Measurements from ENCODE around the gene SPATA16. TPM values are rescaled to one million over a fixed set of nuclear protein-coding genes. Genes with fewer than 3 reads are reported as not detected.

Gene SPATA16
- total RNA-seq, 1 donor from 2014 or later: not detected

GRCh38 chr3:172981407-172981983 is 159.5 kb downstream of the SPATA16 start:
- Mint-ChIP-seq H3K4me1 (no peaks in the 10 kb centered on the region), H3K9me3 (no peaks in the 10 kb centered on the region), H3K27me3 (ENCODE audit: low read depth) (no peaks in the 10 kb centered on the region), H3K4me3 (no peak overlapping the region), H3K36me3 (ENCODE audit: low read depth) (no peaks in the 10 kb centered on the region), H3K27ac (ENCODE audit: unreplicated experiment) (no peak overlapping the region)
- no peak for DNase-seq (ENCODE audit: low read depth, low spot score)
- TF ChIP-seq CTCF (conservative IDR thresholded peaks at IDR 0.05): no peak

DNA sequence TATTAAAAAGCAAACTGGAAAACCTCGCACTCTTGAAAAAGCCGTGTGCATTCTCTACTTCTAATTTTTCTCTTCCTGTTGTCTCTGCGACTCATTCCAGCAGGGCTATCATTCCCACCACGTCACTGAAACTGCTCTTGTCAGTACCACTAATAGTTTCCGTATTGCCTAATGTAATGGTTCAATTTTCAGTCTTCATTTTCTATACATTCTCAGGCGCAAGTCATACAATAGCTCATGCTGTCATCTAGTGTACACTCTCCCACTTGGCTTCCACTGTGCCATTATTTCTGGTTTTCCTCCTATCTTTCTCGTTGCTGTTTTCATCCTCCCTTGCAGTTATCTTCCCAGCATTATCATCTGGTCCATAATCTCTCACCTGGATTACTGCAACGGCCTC is 160.2 kb downstream of the SPATA16 start:
- no peak overlapping the region for H3K4me3 Mint-ChIP-seq
- H3K27me3 Mint-ChIP-seq (ENCODE audit: low read depth): no peaks in the 10 kb centered on the region
- H3K36me3 Mint-ChIP-seq (ENCODE audit: low read depth): no peaks in the 10 kb centered on the region
- DNase-seq (ENCODE audit: low read depth, low spot score): no peak
- TF ChIP-seq CTCF (conservative IDR thresholded peaks at IDR 0.05): no peak
- H3K9me3 Mint-ChIP-seq: no peaks in the 10 kb centered on the region
- H3K27ac Mint-ChIP-seq (ENCODE audit: unreplicated experiment): no peak overlapping the region
- no peaks in the 10 kb centered on the region for H3K4me1 Mint-ChIP-seq

DNA sequence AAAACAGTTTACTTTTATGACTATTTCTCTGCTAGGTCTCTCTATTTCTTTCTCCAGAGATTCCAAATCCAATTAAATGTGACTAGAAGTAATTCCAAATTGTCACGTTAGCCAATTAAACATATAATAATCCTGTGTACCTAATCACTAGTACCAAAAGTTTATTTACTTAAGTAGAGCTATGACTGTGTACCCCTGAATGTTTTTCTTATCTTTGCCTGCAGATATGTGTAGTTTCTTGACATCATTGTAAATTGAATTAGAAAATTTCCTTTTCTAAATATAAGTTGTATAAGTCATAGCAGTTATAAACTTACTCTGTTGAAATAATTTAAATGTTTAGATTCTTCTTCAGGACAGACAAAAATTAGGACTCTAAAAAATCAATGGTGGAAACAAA is 163.3 kb downstream of the SPATA16 start:
- no peaks in the 10 kb centered on the region for H3K4me1 Mint-ChIP-seq
- no peak for DNase-seq (ENCODE audit: low read depth, low spot score)
- no peak overlapping the region for H3K4me3 Mint-ChIP-seq
- TF ChIP-seq CTCF (conservative IDR thresholded peaks at IDR 0.05): no peak
- no peaks in the 10 kb centered on the region for H3K27me3 Mint-ChIP-seq (ENCODE audit: low read depth)
- no peaks in the 10 kb centered on the region for H3K36me3 Mint-ChIP-seq (ENCODE audit: low read depth)
- no peak overlapping the region for H3K27ac Mint-ChIP-seq (ENCODE audit: unreplicated experiment)
- H3K9me3 Mint-ChIP-seq: no peaks in the 10 kb centered on the region

- Mint-ChIP-seq H3K36me3 (ENCODE audit: low read depth) (no peaks in the 10 kb centered on the region), H3K4me3 (no peak overlapping the region), H3K9me3 (no peaks in the 10 kb centered on the region), H3K27me3 (ENCODE audit: low read depth) (no peaks in the 10 kb centered on the region), H3K4me1 (no peaks in the 10 kb centered on the region), H3K27ac (ENCODE audit: unreplicated experiment) (no peak overlapping the region)
- TF ChIP-seq CTCF (conservative IDR thresholded peaks at IDR 0.05): no peak
- DNase-seq (ENCODE audit: low read depth, low spot score): no peak
Observed at GRCh38 chr3:172974969-172975368, 166.1 kb downstream of the SPATA16 start.

- Mint-ChIP-seq H3K27ac (ENCODE audit: unreplicated experiment) (no peak overlapping the region), H3K9me3 (no peaks in the 10 kb centered on the region), H3K36me3 (ENCODE audit: low read depth) (no peaks in the 10 kb centered on the region), H3K4me1 (no peaks in the 10 kb centered on the region), H3K4me3 (no peak overlapping the region), H3K27me3 (ENCODE audit: low read depth) (no peaks in the 10 kb centered on the region)
- no peak for TF ChIP-seq CTCF (conservative IDR thresholded peaks at IDR 0.05)
- DNase-seq (ENCODE audit: low read depth, low spot score): no peak
Observed at GRCh38 chr3:172973799-172974198, 167.2 kb downstream of the SPATA16 start.
